ENCODE results near the gene ELOVL7.

ELOVL7 gene

GRCh38 chr5:60727033-60727679 lies 116.9 kb downstream of the ELOVL7 start:
- Histone ChIP-seq H3K27me3 (ENCODE audit: insufficient read depth, poor library complexity, severe bottlenecking) (no peaks in the 10 kb centered on the region), H3K4me3 (replicated peaks; ENCODE audit: insufficient read depth, low read length) (no peak overlapping the region), H3K27ac (replicated peaks) (no peak overlapping the region)
- DNase-seq (ENCODE audit: low read depth in 1 of 2, low spot score in 1 of 2): no peak
- TF ChIP-seq REST (IDR thresholded peaks at IDR 0.05; ENCODE audit: insufficient replicate concordance, low read depth) (no peak), POLR2AphosphoS5 (IDR thresholded peaks at IDR 0.05; ENCODE audit: low read depth) (no peak), CTCF (IDR thresholded peaks at IDR 0.05; ENCODE audit: insufficient read depth, low read length) (no peak), SPI1 (IDR thresholded peaks at IDR 0.05; ENCODE audit: borderline replicate concordance, low read depth) (no peak), GABPA (IDR thresholded peaks at IDR 0.05; ENCODE audit: low read depth) (no peak)

- no peak for DNase-seq (ENCODE audit: low read depth in 1 of 2, low spot score in 1 of 2)
- Histone ChIP-seq H3K27ac (replicated peaks) (no peak overlapping the region), H3K4me3 (replicated peaks; ENCODE audit: insufficient read depth, low read length) (no peak overlapping the region), H3K27me3 (ENCODE audit: insufficient read depth, poor library complexity, severe bottlenecking) (no peaks in the 10 kb centered on the region)
- no peak for TF ChIP-seq SPI1 (IDR thresholded peaks at IDR 0.05; ENCODE audit: borderline replicate concordance, low read depth)
- no peak for TF ChIP-seq CTCF (IDR thresholded peaks at IDR 0.05; ENCODE audit: insufficient read depth, low read length)
- TF ChIP-seq REST (IDR thresholded peaks at IDR 0.05; ENCODE audit: insufficient replicate concordance, low read depth): no peak
- TF ChIP-seq GABPA (IDR thresholded peaks at IDR 0.05; ENCODE audit: low read depth): no peak
- TF ChIP-seq POLR2AphosphoS5 (IDR thresholded peaks at IDR 0.05; ENCODE audit: low read depth): no peak
These were observed 119.9 kb downstream of the ELOVL7 start for GRCh38 chr5:60724126-60724525.

- Histone ChIP-seq H3K27ac (replicated peaks) (no peak overlapping the region), H3K4me3 (replicated peaks; ENCODE audit: insufficient read depth, low read length) (no peak overlapping the region), H3K27me3 (ENCODE audit: insufficient read depth, poor library complexity, severe bottlenecking) (no peaks in the 10 kb centered on the region)
- TF ChIP-seq GABPA (IDR thresholded peaks at IDR 0.05; ENCODE audit: low read depth): no peak
- TF ChIP-seq SPI1 (IDR thresholded peaks at IDR 0.05; ENCODE audit: borderline replicate concordance, low read depth): no peak
- TF ChIP-seq POLR2AphosphoS5 (IDR thresholded peaks at IDR 0.05; ENCODE audit: low read depth): no peak
- TF ChIP-seq CTCF (IDR thresholded peaks at IDR 0.05; ENCODE audit: insufficient read depth, low read length): no peak
- no peak for TF ChIP-seq REST (IDR thresholded peaks at IDR 0.05; ENCODE audit: insufficient replicate concordance, low read depth)
- DNase-seq (ENCODE audit: low read depth in 1 of 2, low spot score in 1 of 2): no peak
These were observed 121.7 kb downstream of the ELOVL7 start for GRCh38 chr5:60722416-60722815.
